Right atrium auricular region (tissue), 2 donors: ENCODE data around the gene PCED1B. TPM values are rescaled to one million over a fixed set of nuclear protein-coding genes. Genes with fewer than 3 reads are reported as not detected.

ENCODE experiments used
- DNase-seq: peaks from one replicate; pipeline ENCODE4 v3.0.0-alpha.2; 2019; ENCODE audit warnings: low spot score
- H3K27ac ChIP-seq, 2 donors: fragments of 200-600 bp; sonication (generic); 1 replicate in 1 of 2; 2 replicates in 1 of 2; pipeline ENCODE4 v1.5.1; 2016 to 2019
- H3K27me3 ChIP-seq, 2 donors: fragments of 200-600 bp; sonication (generic); one replicate each; pipeline versions ENCODE4 v1.5.1 to v1.6.0; 2017 to 2019
- H3K36me3 ChIP-seq: fragments of 200-600 bp; sonication (generic); one replicate; pipeline ENCODE4 v1.5.1; 2016
- H3K4me1 ChIP-seq, 2 donors: fragments of 200-600 bp; sonication (generic); one replicate each; pipeline versions ENCODE4 v1.5.1 to v1.6.0; 2017 to 2019
- H3K4me3 ChIP-seq, 2 donors: fragments of 200-600 bp; sonication (generic); 1 replicate in 1 of 2; 2 replicates in 1 of 2; pipeline ENCODE4 v1.5.1; 2017 to 2019; ENCODE audit warnings: mild to moderate bottlenecking in 1 of 2, moderate library complexity in 1 of 2
- H3K9me3 ChIP-seq, 2 donors: fragments of 200-600 bp; sonication (generic); one replicate each; pipeline ENCODE4 v1.5.1; 2019
- CTCF ChIP-seq, 2 donors: fragments of 200-600 bp; sonication (generic); IDR thresholded peaks; one replicate each; pipeline ENCODE4 v1.5.1; 2019; ENCODE audit warnings: antibody characterized with exemption in 2 of 2
- total RNA-seq, 2 donors: library from RNA; depleted of rRNA; stranded (reverse); fragments of >200 nt; gene quantifications; one replicate each; pipeline ENCODE4 v1.1.0, GENCODE V29; 2016

Gene PCED1B
- total RNA-seq, result 1 to 10 TPM in 1 of 2 donors, under 1 TPM in 1; 0.98 to 1.4 TPM

GRCh38 chr12:47079468-47079980 lies at the start of gene PCED1B, which contains the start of gene AMIGO2:
PCED1B (plus strand) TSS chr12:47079621; CDS start chr12:47235064, 155,443 bp downstream.
AMIGO2 (minus strand) TSS chr12:47079959; CDS start chr12:47079002, 957 bp downstream.
- Histone ChIP-seq H3K9me3 (no peaks in the 10 kb centered on the region), H3K27ac (peak within 1 kb of the TSS; percentile 80 to 89), H3K36me3 (no peaks in the 10 kb centered on the region), H3K27me3 (no peaks in the 10 kb centered on the region), H3K4me1 (peaks cover 0 to 8% of the 10 kb centered on the region in 2 donors), H3K4me3 (peak within 1 kb of the TSS; percentile 63 to 65)
- peak; percentile 82 for DNase-seq
- peak in 1 of 2 donors; percentile 49 for TF ChIP-seq CTCF (IDR thresholded peaks at IDR 0.05)

GRCh38 chr12:47029903-47030302 lies 49.5 kb upstream of the PCED1B start:
- DNase-seq, result no peak

GRCh38 chr12:47032644-47033043 lies 46.8 kb upstream of the PCED1B start:
- Histone ChIP-seq H3K27me3 (no peaks in the 10 kb centered on the region), H3K36me3 (no peaks in the 10 kb centered on the region), H3K4me3 (no peak overlapping the region), H3K9me3 (no peaks in the 10 kb centered on the region), H3K27ac (no peak overlapping the region), H3K4me1 (peaks cover 0 to 4% of the 10 kb centered on the region in 2 donors)
- TF ChIP-seq CTCF (IDR thresholded peaks at IDR 0.05), result peak; percentile 36 to 65
- DNase-seq, result no peak

More at GRCh38 chr12:47029903-47030302, 49.5 kb upstream of the PCED1B start:
- Histone ChIP-seq H3K27me3 (no peaks in the 10 kb centered on the region), H3K4me3 (no peak overlapping the region), H3K27ac (no peak overlapping the region), H3K36me3 (no peaks in the 10 kb centered on the region), H3K4me1 (peaks cover 0 to 4% of the 10 kb centered on the region in 2 donors), H3K9me3 (no peaks in the 10 kb centered on the region)
- TF ChIP-seq CTCF (IDR thresholded peaks at IDR 0.05), result no peak

- peak; percentile 73 for DNase-seq
- H3K36me3 ChIP-seq, result no peaks in the 10 kb centered on the region
- no peak overlapping the region for H3K4me3 ChIP-seq
- H3K27ac ChIP-seq, result no peak overlapping the region
- H3K9me3 ChIP-seq, result no peaks in the 10 kb centered on the region
- H3K4me1 ChIP-seq, result peaks cover 0 to 4% of the 10 kb centered on the region in 2 donors
- TF ChIP-seq CTCF (IDR thresholded peaks at IDR 0.05), result no peak
- H3K27me3 ChIP-seq, result no peaks in the 10 kb centered on the region
Observed at GRCh38 chr12:47033081-47033480, 46.3 kb upstream of the PCED1B start.

- Histone ChIP-seq H3K4me3 (no peak overlapping the region), H3K27me3 (no peaks in the 10 kb centered on the region), H3K36me3 (no peaks in the 10 kb centered on the region), H3K9me3 (no peaks in the 10 kb centered on the region), H3K4me1 (peaks cover 0 to 4% of the 10 kb centered on the region in 2 donors), H3K27ac (no peak overlapping the region)
- TF ChIP-seq CTCF (IDR thresholded peaks at IDR 0.05), result no peak
- DNase-seq, result no peak
Observed at GRCh38 chr12:47033789-47034555, 45.4 kb upstream of the PCED1B start.
